Fibroblast of lung (primary cell): ENCODE measurements around the gene UBE2G1. TPM values are rescaled to one million over a fixed set of nuclear protein-coding genes. Genes with fewer than 3 reads are reported as not detected.

Experiments
- DNase-seq, 2 donors: peaks; one replicate each; pipeline versions ENCODE4 v3.0.0 to v3.0.0-alpha.2; 2010; ENCODE audit warnings: low read depth in 2 of 2
- H2AFZ ChIP-seq: 2 replicates; pipeline ENCODE4 v1.5.1; 2012; ENCODE audit warnings: low read length, control low read depth, inconsistent platforms
- H3K27ac ChIP-seq: 2 replicates; pipeline ENCODE4 v1.5.1; 2011; ENCODE audit warnings: low read length, control low read depth; ENCODE audit not compliant: insufficient read depth
- H3K27me3 ChIP-seq: 2 replicates; pipeline ENCODE4 v1.5.1; 2011; ENCODE audit warnings: mild to moderate bottlenecking, low read length; ENCODE audit not compliant: control insufficient read depth, insufficient read depth
- H3K36me3 ChIP-seq: 2 replicates; pipeline ENCODE4 v1.5.1; 2011; ENCODE audit warnings: low read length; ENCODE audit not compliant: control insufficient read depth, insufficient read depth
- H3K4me1 ChIP-seq: 2 replicates; pipeline ENCODE4 v1.5.1; 2011; ENCODE audit warnings: low read length; ENCODE audit not compliant: control insufficient read depth, insufficient read depth; ENCODE audit errors: extremely low read depth
- H3K4me2 ChIP-seq: 2 replicates; pipeline ENCODE4 v1.5.1; 2011; ENCODE audit warnings: low read length, control low read depth; ENCODE audit not compliant: insufficient read depth; ENCODE audit errors: extremely low read depth
- H3K4me3 ChIP-seq, 4 experiments: fragments of 200-600 bp in 1 of 4; sonication (generic) in 1 of 4; replicated peaks in 1 of 4; 2 replicates each; pipeline ENCODE4 v1.5.1; 2011 to 2016; ENCODE audit warnings: low read length in 4 of 4, low read depth in 3 of 4, mild to moderate bottlenecking in 3 of 4, control low read depth in 2 of 4, inconsistent platforms in 1 of 4, mixed read lengths in 1 of 4; ENCODE audit not compliant: insufficient read depth in 1 of 4; ENCODE audit errors: control extremely low read depth in 1 of 4
- H3K79me2 ChIP-seq: 2 replicates; pipeline ENCODE4 v1.5.1; 2012; ENCODE audit warnings: mild to moderate bottlenecking, low read length, inconsistent platforms; ENCODE audit not compliant: control insufficient read depth, insufficient read depth
- H3K9ac ChIP-seq: 2 replicates; pipeline ENCODE4 v1.5.1; 2011; ENCODE audit warnings: mild to moderate bottlenecking, low read length, control low read depth; ENCODE audit not compliant: insufficient read depth
- H3K9me3 ChIP-seq: 2 replicates; pipeline ENCODE4 v1.5.1; 2012; ENCODE audit warnings: low read depth, low read length; ENCODE audit not compliant: control insufficient read depth, insufficient read depth
- H4K20me1 ChIP-seq: 2 replicates; pipeline ENCODE4 v1.5.1; 2011; ENCODE audit warnings: low read length; ENCODE audit not compliant: control insufficient read depth, insufficient read depth; ENCODE audit errors: extremely low read depth
- CTCF ChIP-seq, 2 donors: IDR thresholded peaks in 1 of 2; conservative IDR thresholded peaks in 1 of 2; 1 replicate in 1 of 2; 2 replicates in 1 of 2; pipeline ENCODE4 v1.5.1; 2011 to 2012; ENCODE audit warnings: low read length in 2 of 2, control low read depth in 1 of 2, inconsistent platforms in 1 of 2, low read depth in 1 of 2, mild to moderate bottlenecking in 1 of 2
- EZH2 ChIP-seq: IDR thresholded peaks from 2 replicates; pipeline ENCODE4 v1.5.1; 2012; ENCODE audit warnings: low read length, control low read depth, mild to moderate bottlenecking; ENCODE audit errors: missing control alignments
- polyA plus RNA-seq, 2 donors: library from polyadenylated mRNA; depleted of rRNA in 1 of 2; stranded (reverse) in 1 of 2; unstranded in 1 of 2; fragments of >200 nt; gene quantifications; 2 replicates each; pipeline ENCODE4 v1.2.1, GENCODE V29; 2011 to 2012; ENCODE audit warnings: missing spikeins in 1 of 2
- total RNA-seq: library from RNA; depleted of rRNA; stranded (reverse); fragments of >200 nt; gene quantifications from 2 replicates; pipeline ENCODE4 v1.2.1, GENCODE V29; 2014

Gene UBE2G1
- total and polyA plus RNA-seq, 2 donors (not counting 1 experiment from before 2014, with no cell fraction given) = 30.7 to 48.4 TPM

- peak overlapping the region; percentile 45 for H3K4me2 ChIP-seq
- no peak overlapping the region for H3K4me3 ChIP-seq
- H3K27ac ChIP-seq = no peak overlapping the region
- H4K20me1 ChIP-seq = no peaks in the 10 kb centered on the region
- TF ChIP-seq CTCF (conservative IDR thresholded peaks at IDR 0.05 in 1 of 2, IDR thresholded peaks at IDR 0.05 in 1 of 2; ENCODE audit: low read depth in 1 of 2, low read length in 2 of 2) = no peak
- TF ChIP-seq EZH2 = no peak
- H3K27me3 ChIP-seq = no peaks in the 10 kb centered on the region
- no peak overlapping the region for H2AFZ ChIP-seq
- H3K79me2 ChIP-seq = peaks cover 72% of the 10 kb centered on the region
- H3K4me1 ChIP-seq = peaks cover 9% of the 10 kb centered on the region
- H3K9ac ChIP-seq = no peak overlapping the region
- no peak for DNase-seq
- no peaks in the 10 kb centered on the region for H3K36me3 ChIP-seq
- no peaks in the 10 kb centered on the region for H3K9me3 ChIP-seq
These were observed 48.9 kb downstream of the UBE2G1 start for GRCh38 chr17:4317610-4318009.

- H3K27me3 ChIP-seq = no peaks in the 10 kb centered on the region
- H3K9ac ChIP-seq = no peak overlapping the region
- no peak for DNase-seq
- H3K4me3 ChIP-seq = no peak overlapping the region
- TF ChIP-seq CTCF (conservative IDR thresholded peaks at IDR 0.05 in 1 of 2, IDR thresholded peaks at IDR 0.05 in 1 of 2; ENCODE audit: low read depth in 1 of 2, low read length in 2 of 2) = no peak
- TF ChIP-seq EZH2 = no peak
- no peak overlapping the region for H2AFZ ChIP-seq
- H3K4me1 ChIP-seq = peaks cover 9% of the 10 kb centered on the region
- no peaks in the 10 kb centered on the region for H3K36me3 ChIP-seq
- H4K20me1 ChIP-seq = no peaks in the 10 kb centered on the region
- no peaks in the 10 kb centered on the region for H3K9me3 ChIP-seq
- H3K27ac ChIP-seq = no peak overlapping the region
- H3K79me2 ChIP-seq = peaks cover 71% of the 10 kb centered on the region
- no peak overlapping the region for H3K4me2 ChIP-seq
These were observed 49.8 kb downstream of the UBE2G1 start for GRCh38 chr17:4316648-4317047.

- Histone ChIP-seq H3K4me3 (no peak overlapping the region), H3K27me3 (no peaks in the 10 kb centered on the region), H3K79me2 (peaks cover 79% of the 10 kb centered on the region), H3K27ac (no peak overlapping the region), H3K4me1 (peaks cover 12% of the 10 kb centered on the region), H3K36me3 (no peaks in the 10 kb centered on the region), H3K9me3 (no peaks in the 10 kb centered on the region), H3K4me2 (no peak overlapping the region), H3K9ac (no peak overlapping the region), H4K20me1 (no peaks in the 10 kb centered on the region), H2AFZ (no peak overlapping the region)
- no peak for DNase-seq
- TF ChIP-seq EZH2 = no peak
- no peak for TF ChIP-seq CTCF (conservative IDR thresholded peaks at IDR 0.05 in 1 of 2, IDR thresholded peaks at IDR 0.05 in 1 of 2; ENCODE audit: low read depth in 1 of 2, low read length in 2 of 2)
These were observed 51.9 kb downstream of the UBE2G1 start for GRCh38 chr17:4314618-4315017.
